Measurements from ENCODE around the gene SLC35E4.
A peak's percentile ranks its signal among the peaks of the same experiment; 100 is the strongest.

Gene SLC35E4

GRCh38 chr22:30635273-30636225 is at the start of gene SLC35E4:
TSS of gene SLC35E4 (plus strand) at chr22:30635781. CDS start at chr22:30636451, 670 bp downstream.
- Histone ChIP-seq H3K4me3 (peak within 1 kb of the TSS; percentile 49 to 71 (median 54)), H3K27ac (peak within 1 kb of the TSS; percentile 32 to 95 (median 80))

- Histone ChIP-seq H3K4me3 (no peak overlapping the region), H3K27ac (no peak overlapping the region)
Observed at GRCh38 chr22:30586414-30586813, 49.2 kb upstream of the SLC35E4 start.

- Histone ChIP-seq H3K27ac (peak overlapping the region in 19 of 21 experiments; percentile 73 to 95 (median 87)), H3K4me3 (peak overlapping the region; percentile 56 to 98 (median 73))
Observed at GRCh38 chr22:30591191-30591587, 44.4 kb upstream of the SLC35E4 start.

- Histone ChIP-seq H3K27ac (peak within 1 kb of the TSS; percentile 28 to 95 (median 87)), H3K4me3 (peak within 1 kb of the TSS; percentile 56 to 98 (median 73))
Observed at GRCh38 chr22:30591588-30592359, 43.8 kb upstream of the SLC35E4 start, which contains the start of gene PES1. TSS of gene PES1 (minus strand) at chr22:30591910. CDS start at chr22:30591833, 77 bp downstream.

GRCh38 chr22:30592360-30592713 is 43.2 kb upstream of the SLC35E4 start:
- Histone ChIP-seq H3K4me3 (peak overlapping the region in 6 of 7 experiments; percentile 56 to 98 (median 78)), H3K27ac (peak overlapping the region in 8 of 21 experiments; percentile 86 to 95 (median 92))

GRCh38 chr22:30596199-30596598 is 39.4 kb upstream of the SLC35E4 start:
- Histone ChIP-seq H3K4me3 (no peak overlapping the region), H3K27ac (no peak overlapping the region)

- H3K4me3 ChIP-seq, result no peak overlapping the region
- H3K27ac ChIP-seq, result no peak overlapping the region
Observed at GRCh38 chr22:30596886-30597285, 38.7 kb upstream of the SLC35E4 start.

GRCh38 chr22:30598986-30599385 is 36.6 kb upstream of the SLC35E4 start:
- no peak overlapping the region for H3K27ac ChIP-seq
- no peak overlapping the region for H3K4me3 ChIP-seq

GRCh38 chr22:30600921-30601320 is 34.7 kb upstream of the SLC35E4 start:
- Histone ChIP-seq H3K27ac (no peak overlapping the region), H3K4me3 (no peak overlapping the region)

GRCh38 chr22:30601464-30601863 is 34.1 kb upstream of the SLC35E4 start:
- Histone ChIP-seq H3K27ac (no peak overlapping the region), H3K4me3 (no peak overlapping the region)

- no peak overlapping the region for H3K4me3 ChIP-seq
- H3K27ac ChIP-seq, result no peak overlapping the region
Observed at GRCh38 chr22:30602049-30602448, 33.5 kb upstream of the SLC35E4 start.

- Histone ChIP-seq H3K27ac (no peak overlapping the region), H3K4me3 (no peak overlapping the region)
Observed at GRCh38 chr22:30603801-30604200, 31.8 kb upstream of the SLC35E4 start.

- H3K4me3 ChIP-seq, result no peak overlapping the region
- H3K27ac ChIP-seq, result no peak overlapping the region
Observed at GRCh38 chr22:30604723-30605122, 30.9 kb upstream of the SLC35E4 start.

- peak overlapping the region in 2 of 7 experiments; percentile 50 to 56 for H3K4me3 ChIP-seq
Observed at GRCh38 chr22:30605449-30606110, 30.0 kb upstream of the SLC35E4 start.

GRCh38 chr22:30606455-30607299 is 28.9 kb upstream of the SLC35E4 start, which contains the start of gene TCN2:
TSS of gene TCN2 (plus strand) at chr22:30607174. CDS start at chr22:30607332, 158 bp downstream.
- H3K4me3 ChIP-seq, result peak within 1 kb of the TSS; percentile 31 to 56 (median 45)
- H3K27ac ChIP-seq, result peak within 1 kb of the TSS; percentile 9 to 90 (median 79)

More at GRCh38 chr22:30605449-30606110, 30.0 kb upstream of the SLC35E4 start:
- H3K27ac ChIP-seq, result peak overlapping the region in 12 of 21 experiments; percentile 62 to 90 (median 81)

GRCh38 chr22:30607300-30607930 is 28.2 kb upstream of the SLC35E4 start:
- Histone ChIP-seq H3K27ac (peak overlapping the region in 20 of 21 experiments; percentile 9 to 90 (median 79)), H3K4me3 (peak overlapping the region; percentile 31 to 56 (median 45))

GRCh38 chr22:30607939-30608338 is 27.6 kb upstream of the SLC35E4 start:
- Histone ChIP-seq H3K4me3 (no peak overlapping the region), H3K27ac (peak overlapping the region in 14 of 21 experiments; percentile 7 to 90 (median 76))
